Astrocyte (in vitro differentiated cells and primary cell): Measurements from ENCODE around the gene AMER2. TPM values are rescaled to one million over a fixed set of nuclear protein-coding genes. Genes with fewer than 3 reads are reported as not detected.

ENCODE experiments used
- DNase-seq: peaks from one replicate; pipeline ENCODE4 v3.0.0-alpha.2; 2010; ENCODE audit warnings: low read depth
- FAIRE-seq: peaks from 2 replicates; lab custom pipeline; 2011; peaks lifted over from hg19 to GRCh38; lab: Jason Lieb, UNC
- H2AFZ ChIP-seq: 2 replicates; pipeline ENCODE4 v1.6.0; 2012; ENCODE audit warnings: low read depth, low read length, inconsistent platforms
- H3K27ac ChIP-seq: 2 replicates; pipeline ENCODE4 v1.5.1; 2011; ENCODE audit warnings: low read depth, low read length, inconsistent platforms
- H3K27me3 ChIP-seq: 2 replicates; pipeline ENCODE4 v1.6.0; 2011; ENCODE audit warnings: low read length, inconsistent platforms; ENCODE audit not compliant: insufficient read depth
- H3K36me3 ChIP-seq: 2 replicates; pipeline ENCODE4 v1.5.1; 2011; ENCODE audit warnings: low read length, inconsistent platforms; ENCODE audit not compliant: insufficient read depth
- H3K4me1 ChIP-seq: 2 replicates; pipeline ENCODE4 v1.5.1; 2011; ENCODE audit warnings: low read length, inconsistent platforms; ENCODE audit not compliant: insufficient read depth
- H3K4me2 ChIP-seq: 2 replicates; pipeline ENCODE4 v1.6.0; 2012; ENCODE audit warnings: low read length, inconsistent platforms
- H3K4me3 ChIP-seq: 2 replicates; pipeline ENCODE4 v1.5.1; 2011; ENCODE audit warnings: low read depth, mild to moderate bottlenecking, low read length, inconsistent platforms; ENCODE audit not compliant: insufficient read depth
- H3K79me2 ChIP-seq: 2 replicates; pipeline ENCODE4 v1.6.0; 2012; ENCODE audit warnings: mild to moderate bottlenecking, low read length, inconsistent platforms; ENCODE audit not compliant: insufficient read depth
- H3K9ac ChIP-seq: 2 replicates; pipeline ENCODE4 v1.6.0; 2012; ENCODE audit warnings: mild to moderate bottlenecking, low read length, inconsistent platforms
- H3K9me3 ChIP-seq: 2 replicates; pipeline ENCODE4 v1.5.1; 2012; ENCODE audit warnings: low read depth, mild to moderate bottlenecking, low read length, inconsistent platforms; ENCODE audit not compliant: insufficient read depth
- H4K20me1 ChIP-seq: 2 replicates; pipeline ENCODE4 v1.6.0; 2012; ENCODE audit warnings: low read length, inconsistent platforms; ENCODE audit not compliant: insufficient read depth
- H3K27ac Mint-ChIP-seq: one replicate; pipeline ENCODE4 v1.8.0; 2021; ENCODE audit warnings: mild to moderate bottlenecking, mixed read lengths; ENCODE audit not compliant: unreplicated experiment
- H3K27me3 Mint-ChIP-seq: one replicate; pipeline ENCODE4 v1.8.0; 2021; ENCODE audit warnings: low read depth, mixed read lengths; ENCODE audit not compliant: unreplicated experiment
- H3K36me3 Mint-ChIP-seq: one replicate; pipeline ENCODE4 v1.8.0; 2021; ENCODE audit warnings: low read depth, mixed read lengths; ENCODE audit not compliant: unreplicated experiment
- H3K4me1 Mint-ChIP-seq: one replicate; pipeline ENCODE4 v1.8.0; 2021; ENCODE audit warnings: low read depth, mixed read lengths; ENCODE audit not compliant: unreplicated experiment
- H3K4me3 Mint-ChIP-seq: one replicate; pipeline ENCODE4 v1.8.0; 2021; ENCODE audit warnings: mild to moderate bottlenecking, moderate library complexity, mixed read lengths; ENCODE audit not compliant: unreplicated experiment
- H3K9me3 Mint-ChIP-seq: one replicate; pipeline ENCODE4 v1.8.0; 2021; ENCODE audit warnings: mild to moderate bottlenecking, mixed read lengths; ENCODE audit not compliant: unreplicated experiment
- CTCF ChIP-seq: IDR thresholded peaks from 2 replicates; pipeline ENCODE4 v1.5.1; 2011; ENCODE audit warnings: low read depth, mild to moderate bottlenecking, inconsistent platforms, low read length, moderate library complexity; ENCODE audit not compliant: insufficient read depth
- EZH2 ChIP-seq: IDR thresholded peaks from 2 replicates; pipeline ENCODE4 v1.6.1; 2012; ENCODE audit warnings: mild to moderate bottlenecking, low read length, inconsistent platforms; ENCODE audit not compliant: insufficient read depth
- total RNA-seq: library from RNA; stranded (reverse); gene quantifications from 2 replicates; pipeline ENCODE4 v1.2.1, GENCODE V29; 2021

AMER2 gene
- total RNA-seq, 1 donor from 2014 or later: 0.02 TPM

- H3K27me3 ChIP-seq: peaks cover 6% of the 10 kb centered on the region
- H3K4me3 Mint-ChIP-seq: no peak overlapping the region
- no peaks in the 10 kb centered on the region for H3K4me1 Mint-ChIP-seq
- H3K9me3 ChIP-seq: no peaks in the 10 kb centered on the region
- H3K9ac ChIP-seq: no peak overlapping the region
- no peaks in the 10 kb centered on the region for H3K36me3 Mint-ChIP-seq
- no peak overlapping the region for H3K4me2 ChIP-seq
- TF ChIP-seq EZH2 (no peak), CTCF (no peak)
- H3K27me3 Mint-ChIP-seq: peaks cover 17% of the 10 kb centered on the region
- H3K4me3 ChIP-seq: no peak overlapping the region
- H4K20me1 ChIP-seq: no peaks in the 10 kb centered on the region
- no peak overlapping the region for H3K27ac Mint-ChIP-seq
- no peak for FAIRE-seq
- H3K4me1 ChIP-seq: no peaks in the 10 kb centered on the region
- H3K79me2 ChIP-seq: no peaks in the 10 kb centered on the region
- DNase-seq: no peak
- H3K9me3 Mint-ChIP-seq: peaks cover 6% of the 10 kb centered on the region
- no peak overlapping the region for H3K27ac ChIP-seq
- no peak overlapping the region for H2AFZ ChIP-seq
- no peaks in the 10 kb centered on the region for H3K36me3 ChIP-seq
These were observed 39.2 kb downstream of the AMER2 start for GRCh38 chr13:25132751-25133390.

- H3K27ac ChIP-seq: no peak overlapping the region
- peaks cover 13% of the 10 kb centered on the region for H3K27me3 Mint-ChIP-seq
These were observed 40.1 kb downstream of the AMER2 start for GRCh38 chr13:25131881-25132420.

More at GRCh38 chr13:25131881-25132420, 40.1 kb downstream of the AMER2 start:
- no peaks in the 10 kb centered on the region for H3K36me3 ChIP-seq
- DNase-seq: no peak
- H4K20me1 ChIP-seq: no peaks in the 10 kb centered on the region
- H3K4me3 ChIP-seq: no peak overlapping the region
- no peaks in the 10 kb centered on the region for H3K79me2 ChIP-seq
- peaks cover 2% of the 10 kb centered on the region for H3K27me3 ChIP-seq
- no peak overlapping the region for H3K4me2 ChIP-seq
- Mint-ChIP-seq H3K36me3 (no peaks in the 10 kb centered on the region), H3K9me3 (peaks cover 6% of the 10 kb centered on the region), H3K27ac (no peak overlapping the region), H3K4me3 (no peak overlapping the region), H3K4me1 (no peaks in the 10 kb centered on the region)
- no peak overlapping the region for H2AFZ ChIP-seq
- H3K9me3 ChIP-seq: no peaks in the 10 kb centered on the region
- no peaks in the 10 kb centered on the region for H3K4me1 ChIP-seq
- TF ChIP-seq EZH2 (no peak), CTCF (no peak)
- no peak for FAIRE-seq
- no peak overlapping the region for H3K9ac ChIP-seq
